Trophoblast cell (in vitro differentiated cells and primary cell): ENCODE data around the gene MITF.
A peak's percentile ranks its signal among the peaks of the same experiment; 100 is the strongest.

Experiments used
- DNase-seq, 2 donors: peaks; one replicate each; pipeline ENCODE4 v3.0.0-alpha.2; 2016
- H2AFZ ChIP-seq: 2 replicates; pipeline ENCODE4 v1.6.1; 2013; ENCODE audit warnings: low read length, moderate library complexity, mild to moderate bottlenecking; ENCODE audit not compliant: insufficient read depth, poor library complexity
- H2AK5ac ChIP-seq: 2 replicates; pipeline ENCODE4 v1.6.1; 2013; ENCODE audit warnings: mild to moderate bottlenecking, low read length
- H2BK120ac ChIP-seq: 2 replicates; pipeline ENCODE4 v1.6.1; 2013; ENCODE audit warnings: low read length, mild to moderate bottlenecking, moderate library complexity; ENCODE audit not compliant: insufficient read depth, poor library complexity
- H2BK12ac ChIP-seq: 2 replicates; pipeline ENCODE4 v1.6.1; 2013; ENCODE audit warnings: mild to moderate bottlenecking, low read length, moderate library complexity
- H2BK5ac ChIP-seq: 2 replicates; pipeline ENCODE4 v1.6.1; 2013; ENCODE audit warnings: low read length, low read depth, moderate library complexity, mild to moderate bottlenecking; ENCODE audit not compliant: poor library complexity
- H3K14ac ChIP-seq: 2 replicates; pipeline ENCODE4 v1.6.1; 2013; ENCODE audit warnings: mild to moderate bottlenecking, low read length
- H3K18ac ChIP-seq: 2 replicates; pipeline ENCODE4 v1.6.1; 2013; ENCODE audit warnings: mild to moderate bottlenecking, low read length
- H3K23ac ChIP-seq: 2 replicates; pipeline ENCODE4 v1.6.1; 2013; ENCODE audit warnings: low read length
- H3K27ac ChIP-seq: 2 replicates; pipeline ENCODE4 v1.5.1; 2013; ENCODE audit warnings: low read depth, mild to moderate bottlenecking, inconsistent platforms, low read length, moderate library complexity
- H3K27me3 ChIP-seq: 2 replicates; pipeline ENCODE4 v1.6.1; 2013; ENCODE audit warnings: inconsistent platforms, mild to moderate bottlenecking, low read length, moderate library complexity; ENCODE audit not compliant: insufficient read depth
- H3K36me3 ChIP-seq, 2 experiments: 1 replicate in 1 of 2; 2 replicates in 1 of 2; pipeline ENCODE4 v1.6.1; 2013; ENCODE audit warnings: low read length in 2 of 2, mild to moderate bottlenecking in 2 of 2, moderate library complexity in 1 of 2; ENCODE audit not compliant: insufficient read depth in 2 of 2, control insufficient read depth in 1 of 2
- H3K4ac ChIP-seq: 2 replicates; pipeline ENCODE4 v1.6.1; 2013; ENCODE audit warnings: low read depth, mild to moderate bottlenecking, low read length, moderate library complexity
- H3K4me1 ChIP-seq, 2 experiments: 1 replicate in 1 of 2; 2 replicates in 1 of 2; pipeline ENCODE4 v1.6.1; 2013; ENCODE audit warnings: low read length in 2 of 2, mild to moderate bottlenecking in 2 of 2, moderate library complexity in 1 of 2; ENCODE audit not compliant: insufficient read depth in 2 of 2, control insufficient read depth in 1 of 2
- H3K4me2 ChIP-seq: 2 replicates; pipeline ENCODE4 v1.6.1; 2013; ENCODE audit warnings: inconsistent platforms, mild to moderate bottlenecking, low read length, moderate library complexity
- H3K4me3 ChIP-seq: 2 replicates; pipeline ENCODE4 v1.5.1; 2013; ENCODE audit warnings: mild to moderate bottlenecking, low read depth, low read length, inconsistent platforms
- H3K79me1 ChIP-seq: one replicate; pipeline ENCODE4 v1.6.1; 2013; ENCODE audit warnings: low read length
- H3K79me2 ChIP-seq: 2 replicates; pipeline ENCODE4 v1.6.1; 2013; ENCODE audit warnings: low read length, mild to moderate bottlenecking; ENCODE audit not compliant: control insufficient read depth, insufficient read depth, poor library complexity
- H3K9ac ChIP-seq: 2 replicates; pipeline ENCODE4 v1.6.1; 2013; ENCODE audit warnings: mild to moderate bottlenecking, low read length
- H3K9me3 ChIP-seq: 2 replicates; pipeline ENCODE4 v1.6.1; 2013; ENCODE audit warnings: low read depth, mild to moderate bottlenecking, control low read depth, inconsistent platforms, low read length; ENCODE audit not compliant: insufficient read depth
- H4K12ac ChIP-seq: 2 replicates; pipeline ENCODE4 v1.6.1; 2013; ENCODE audit warnings: low read depth, mild to moderate bottlenecking, low read length, moderate library complexity
- H4K8ac ChIP-seq: 2 replicates; pipeline ENCODE4 v1.6.1; 2013; ENCODE audit warnings: low read depth, mild to moderate bottlenecking, low read length, moderate library complexity
- H4K91ac ChIP-seq: one replicate; pipeline ENCODE4 v1.6.1; 2013; ENCODE audit warnings: low read depth, mild to moderate bottlenecking, low read length, moderate library complexity
- WGBS: extraction: QIAGEN DNeasy Blood & Tissue Kit; methylation state at CpG from one replicate; pipeline ENCODE4 v1.1.7; 2013; ENCODE audit warnings: missing lambda C conversion rate; ENCODE audit not compliant: insufficient read length, insufficient coverage; ENCODE audit errors: extremely low coverage; 5-methylcytosine and 5-hydroxymethylcytosine counted together

The MITF gene

DNA sequence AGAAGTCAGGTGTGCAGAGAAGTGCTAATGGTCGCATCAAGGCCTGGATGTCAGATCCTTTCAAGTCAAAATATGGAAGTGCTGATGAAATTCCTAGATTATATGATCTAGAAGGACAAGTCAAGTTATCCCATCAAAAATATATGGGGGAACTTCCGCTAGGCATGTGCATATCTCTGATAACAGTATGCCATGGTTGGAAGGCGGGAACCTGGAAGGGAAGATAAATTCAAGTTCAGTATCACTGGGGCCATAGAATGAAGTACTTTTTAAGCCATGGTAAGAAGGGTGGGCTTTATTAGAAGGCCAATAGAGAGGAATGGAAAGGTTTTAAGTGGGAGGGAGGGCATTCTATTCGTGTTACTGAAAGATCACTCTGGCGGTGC, 38.3 kb downstream of the MITF start:
- Histone ChIP-seq H3K9me3 (no peaks in the 10 kb centered on the region), H3K4me1 (no peaks in the 10 kb centered on the region), H4K91ac (no peak overlapping the region), H2BK120ac (no peak overlapping the region), H4K12ac (no peak overlapping the region), H3K9ac (no peak overlapping the region), H2BK12ac (no peak overlapping the region), H3K27ac (no peak overlapping the region), H2AK5ac (no peak overlapping the region), H3K4me2 (no peak overlapping the region), H3K14ac (no peak overlapping the region), H2BK5ac (no peak overlapping the region), H3K36me3 (no peaks in the 10 kb centered on the region), H3K23ac (no peak overlapping the region), H3K18ac (no peak overlapping the region), H3K4me3 (no peak overlapping the region), H3K79me2 (no peaks in the 10 kb centered on the region), H3K79me1 (no peaks in the 10 kb centered on the region), H3K4ac (no peak overlapping the region), H2AFZ (no peak overlapping the region), H3K27me3 (no peaks in the 10 kb centered on the region), H4K8ac (no peak overlapping the region)
- WGBS: no CpG with 5 or more reads among the region's 5 CpGs
- DNase-seq: no peak

GRCh38 chr3:69781593-69781992, 42.3 kb downstream of the MITF start:
- H3K23ac ChIP-seq: no peak overlapping the region
- no peak overlapping the region for H4K12ac ChIP-seq

DNA sequence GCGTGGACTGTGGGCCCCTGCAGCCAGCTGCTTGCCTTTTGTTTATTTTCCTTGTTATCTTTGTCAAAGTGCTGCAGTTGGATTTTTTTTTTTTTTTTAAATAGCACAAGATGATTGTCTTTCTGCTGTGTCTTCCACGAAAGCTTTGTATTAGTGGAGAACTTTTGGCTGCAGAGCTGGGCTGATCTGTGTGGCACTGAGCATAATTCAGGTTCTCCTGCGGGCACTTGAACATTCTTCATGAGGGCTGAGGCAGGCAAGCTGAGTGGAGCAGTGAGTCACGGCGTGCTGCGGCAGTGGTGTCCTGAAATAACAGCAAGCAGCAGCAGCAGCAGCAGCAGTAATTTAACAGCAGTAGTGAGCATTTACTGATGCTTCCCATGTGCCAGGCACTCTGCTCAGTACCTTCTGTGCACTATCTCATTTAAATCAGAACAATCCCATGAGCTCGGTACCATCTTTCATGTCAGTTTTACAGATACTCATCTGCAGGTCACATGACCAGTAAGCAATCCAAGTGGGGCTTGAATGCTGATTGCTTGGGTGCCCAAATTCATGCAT, 45.8 kb downstream of the MITF start:
- Histone ChIP-seq H3K23ac (no peak overlapping the region), H4K12ac (no peak overlapping the region), H3K4ac (no peak overlapping the region)

More at GRCh38 chr3:69781593-69781992, 42.3 kb downstream of the MITF start:
- Histone ChIP-seq H3K27me3 (no peaks in the 10 kb centered on the region), H2BK120ac (no peak overlapping the region), H3K18ac (no peak overlapping the region), H4K8ac (no peak overlapping the region), H3K27ac (no peak overlapping the region), H2AK5ac (no peak overlapping the region), H2BK5ac (no peak overlapping the region), H3K36me3 (no peaks in the 10 kb centered on the region), H3K4ac (no peak overlapping the region), H3K14ac (no peak overlapping the region), H3K4me1 (no peaks in the 10 kb centered on the region), H3K79me1 (no peaks in the 10 kb centered on the region), H3K4me2 (no peak overlapping the region), H2AFZ (no peak overlapping the region), H4K91ac (no peak overlapping the region), H3K9ac (no peak overlapping the region), H3K79me2 (no peaks in the 10 kb centered on the region), H3K9me3 (no peaks in the 10 kb centered on the region), H3K4me3 (no peak overlapping the region), H2BK12ac (no peak overlapping the region)
- no peak for DNase-seq
- no CpG with 5 or more reads among the region's 4 CpGs for WGBS

GRCh38 chr3:69785769-69786320, 46.6 kb downstream of the MITF start:
- no peak overlapping the region for H2BK120ac ChIP-seq
- no peak overlapping the region for H2BK5ac ChIP-seq
- H2AK5ac ChIP-seq: no peak overlapping the region
- H3K18ac ChIP-seq: no peak overlapping the region
- no peak overlapping the region for H3K4me2 ChIP-seq
- no peak overlapping the region for H3K27ac ChIP-seq
- H3K4me1 ChIP-seq: peaks cover 0 to 2% of the 10 kb centered on the region in 2 experiments
- no peaks in the 10 kb centered on the region for H3K79me2 ChIP-seq
- H2BK12ac ChIP-seq: no peak overlapping the region
- H3K14ac ChIP-seq: no peak overlapping the region
- H4K12ac ChIP-seq: no peak overlapping the region
- H3K79me1 ChIP-seq: no peaks in the 10 kb centered on the region
- no peak overlapping the region for H3K23ac ChIP-seq
- no peak overlapping the region for H3K4ac ChIP-seq
- H3K27me3 ChIP-seq: no peaks in the 10 kb centered on the region
- H3K9me3 ChIP-seq: no peaks in the 10 kb centered on the region
- no CpG with 5 or more reads among the region's 3 CpGs for WGBS
- H3K36me3 ChIP-seq: no peaks in the 10 kb centered on the region
- no peak for DNase-seq
- no peak overlapping the region for H3K9ac ChIP-seq
- H4K8ac ChIP-seq: no peak overlapping the region
- H3K4me3 ChIP-seq: no peak overlapping the region
- no peak overlapping the region for H4K91ac ChIP-seq
- no peak overlapping the region for H2AFZ ChIP-seq

More for the DNA sequence above, 45.8 kb downstream of the MITF start:
- Histone ChIP-seq H4K8ac (no peak overlapping the region), H3K4me1 (peaks cover 0 to 2% of the 10 kb centered on the region in 2 experiments), H4K91ac (no peak overlapping the region), H3K4me3 (no peak overlapping the region), H3K18ac (no peak overlapping the region), H2BK120ac (no peak overlapping the region), H2AK5ac (no peak overlapping the region), H3K27me3 (no peaks in the 10 kb centered on the region), H2BK12ac (no peak overlapping the region), H3K79me2 (no peaks in the 10 kb centered on the region), H3K9me3 (no peaks in the 10 kb centered on the region), H2AFZ (no peak overlapping the region), H3K27ac (no peak overlapping the region), H3K36me3 (no peaks in the 10 kb centered on the region), H3K79me1 (no peaks in the 10 kb centered on the region), H3K14ac (no peak overlapping the region), H3K4me2 (no peak overlapping the region), H3K9ac (no peak overlapping the region), H2BK5ac (no peak overlapping the region)
- DNase-seq: peak; percentile 66 to 78
- WGBS: no CpG with 5 or more reads among the region's 7 CpGs
